GM23248 (cell line): ENCODE measurements around the gene PRAMEF12.
"Not testable (repeated sequence)": the region's sequence is repeated elsewhere in the genome, so short reads cannot be mapped to it uniquely, and the experiment has no call there.

Source experiments
- EZH2 ChIP-seq: fragments of 200-600 bp; sonication (generic); IDR thresholded peaks from 2 replicates; pipeline ENCODE4 v1.6.1; 2018; ENCODE audit warnings: antibody characterized with exemption, mild to moderate bottlenecking; ENCODE audit not compliant: insufficient read depth, poor library complexity, severe bottlenecking
- EZH2phosphoT487 ChIP-seq: fragments of 200-600 bp; sonication (generic); IDR thresholded peaks from 2 replicates; pipeline ENCODE4 v1.6.1; 2018; ENCODE audit warnings: antibody characterized with exemption, moderate library complexity, mild to moderate bottlenecking, low read depth; ENCODE audit not compliant: insufficient read depth

- TF ChIP-seq EZH2, EZH2phosphoT487: not testable (repeated sequence)
Observed at GRCh38 chr1:12784729-12785128, 11.2 kb downstream of the PRAMEF12 start.
